Osteocyte (in vitro differentiated cells): ENCODE measurements around the gene LYPD8. TPM values are rescaled to one million over a fixed set of nuclear protein-coding genes. Genes with fewer than 3 reads are reported as not detected.

Experiments used
- DNase-seq: peaks from one replicate; pipeline ENCODE4 v3.0.0; 2021; ENCODE audit warnings: mixed read lengths; ENCODE audit not compliant: unreplicated experiment; ENCODE audit errors: extremely low spot score
- H3K27ac Mint-ChIP-seq: one replicate; pipeline ENCODE4 v1.8.0; 2021; ENCODE audit warnings: mild to moderate bottlenecking, mixed read lengths; ENCODE audit not compliant: unreplicated experiment
- H3K27me3 Mint-ChIP-seq: one replicate; pipeline ENCODE4 v1.8.0; 2021; ENCODE audit warnings: mixed read lengths; ENCODE audit not compliant: unreplicated experiment
- H3K36me3 Mint-ChIP-seq: one replicate; pipeline ENCODE4 v1.8.0; 2021; ENCODE audit warnings: mixed read lengths; ENCODE audit not compliant: unreplicated experiment
- H3K4me1 Mint-ChIP-seq: one replicate; pipeline ENCODE4 v1.8.0; 2021; ENCODE audit warnings: mixed read lengths; ENCODE audit not compliant: unreplicated experiment
- H3K4me3 Mint-ChIP-seq: one replicate; pipeline ENCODE4 v1.8.0; 2021; ENCODE audit warnings: mild to moderate bottlenecking, moderate library complexity, mixed read lengths; ENCODE audit not compliant: unreplicated experiment
- H3K9me3 Mint-ChIP-seq: one replicate; pipeline ENCODE4 v1.8.0; 2021; ENCODE audit warnings: mixed read lengths; ENCODE audit not compliant: unreplicated experiment
- total RNA-seq: library from RNA; stranded (reverse); gene quantifications from 2 replicates; pipeline ENCODE4 v1.2.1, GENCODE V29; 2021
- TF ChIP-seq, protein P1 (sequence below): fragments of 200-600 bp; sonication (generic); IDR thresholded peaks from 2 replicates; pipeline ENCODE4 v1.5.0; 2021; ENCODE audit warnings: antibody characterized with exemption, mild to moderate bottlenecking, moderate library complexity

LYPD8 gene
- total RNA-seq, 1 donor from 2014 or later: not detected

DNA sequence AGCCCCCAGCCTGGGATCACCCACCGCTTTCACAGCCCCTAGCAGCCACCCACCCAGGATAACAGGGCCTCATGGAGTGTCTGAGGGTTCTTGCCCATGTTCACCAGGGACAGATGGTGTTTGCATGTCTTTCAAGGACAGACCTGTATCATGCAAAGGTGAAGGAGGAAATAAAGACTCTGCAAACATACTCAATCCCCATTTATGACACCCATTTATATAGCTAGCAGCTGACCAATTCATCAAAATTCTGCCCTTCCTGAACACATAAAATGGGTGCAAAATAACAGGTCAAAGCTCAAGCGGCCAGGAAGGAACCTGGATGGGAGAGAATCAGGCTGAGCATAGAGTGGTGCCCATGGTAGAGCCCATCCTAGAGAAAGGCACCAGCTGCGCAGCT, 32.8 kb upstream of the LYPD8 start:
- DNase-seq: peak; percentile 51
- H3K27ac Mint-ChIP-seq: no peak overlapping the region
- H3K4me3 Mint-ChIP-seq: no peak overlapping the region
- no peaks in the 10 kb centered on the region for H3K27me3 Mint-ChIP-seq
- TF ChIP-seq, protein P1, sequence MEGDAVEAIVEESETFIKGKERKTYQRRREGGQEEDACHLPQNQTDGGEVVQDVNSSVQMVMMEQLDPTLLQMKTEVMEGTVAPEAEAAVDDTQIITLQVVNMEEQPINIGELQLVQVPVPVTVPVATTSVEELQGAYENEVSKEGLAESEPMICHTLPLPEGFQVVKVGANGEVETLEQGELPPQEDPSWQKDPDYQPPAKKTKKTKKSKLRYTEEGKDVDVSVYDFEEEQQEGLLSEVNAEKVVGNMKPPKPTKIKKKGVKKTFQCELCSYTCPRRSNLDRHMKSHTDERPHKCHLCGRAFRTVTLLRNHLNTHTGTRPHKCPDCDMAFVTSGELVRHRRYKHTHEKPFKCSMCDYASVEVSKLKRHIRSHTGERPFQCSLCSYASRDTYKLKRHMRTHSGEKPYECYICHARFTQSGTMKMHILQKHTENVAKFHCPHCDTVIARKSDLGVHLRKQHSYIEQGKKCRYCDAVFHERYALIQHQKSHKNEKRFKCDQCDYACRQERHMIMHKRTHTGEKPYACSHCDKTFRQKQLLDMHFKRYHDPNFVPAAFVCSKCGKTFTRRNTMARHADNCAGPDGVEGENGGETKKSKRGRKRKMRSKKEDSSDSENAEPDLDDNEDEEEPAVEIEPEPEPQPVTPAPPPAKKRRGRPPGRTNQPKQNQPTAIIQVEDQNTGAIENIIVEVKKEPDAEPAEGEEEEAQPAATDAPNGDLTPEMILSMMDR: no peak
- peaks cover 3% of the 10 kb centered on the region for H3K9me3 Mint-ChIP-seq
- no peaks in the 10 kb centered on the region for H3K4me1 Mint-ChIP-seq
- H3K36me3 Mint-ChIP-seq: no peaks in the 10 kb centered on the region

DNA sequence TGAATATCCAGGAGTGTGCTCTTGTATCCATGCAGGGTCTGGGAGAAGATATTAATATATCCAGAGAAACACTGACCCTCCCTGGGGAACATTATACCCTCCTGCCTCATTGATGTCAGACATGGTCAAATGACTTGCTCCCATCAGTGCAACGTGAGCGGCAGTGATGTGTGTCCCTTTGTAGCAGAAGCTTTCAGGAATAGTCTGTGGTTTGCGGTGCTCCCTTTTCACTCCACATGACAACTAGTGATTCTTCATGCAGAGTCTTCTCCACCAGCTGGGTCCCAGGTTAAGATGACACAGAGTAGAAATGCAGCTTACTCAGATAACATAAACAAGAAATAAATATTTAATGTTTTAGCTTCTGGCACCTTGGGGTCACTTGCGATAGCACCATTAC, 31.9 kb upstream of the LYPD8 start:
- Mint-ChIP-seq H3K4me1 (no peaks in the 10 kb centered on the region), H3K36me3 (no peaks in the 10 kb centered on the region), H3K27ac (no peak overlapping the region), H3K9me3 (peaks cover 3% of the 10 kb centered on the region), H3K27me3 (no peaks in the 10 kb centered on the region), H3K4me3 (no peak overlapping the region)
- TF ChIP-seq, protein P1: no peak
- DNase-seq: no peak

DNA sequence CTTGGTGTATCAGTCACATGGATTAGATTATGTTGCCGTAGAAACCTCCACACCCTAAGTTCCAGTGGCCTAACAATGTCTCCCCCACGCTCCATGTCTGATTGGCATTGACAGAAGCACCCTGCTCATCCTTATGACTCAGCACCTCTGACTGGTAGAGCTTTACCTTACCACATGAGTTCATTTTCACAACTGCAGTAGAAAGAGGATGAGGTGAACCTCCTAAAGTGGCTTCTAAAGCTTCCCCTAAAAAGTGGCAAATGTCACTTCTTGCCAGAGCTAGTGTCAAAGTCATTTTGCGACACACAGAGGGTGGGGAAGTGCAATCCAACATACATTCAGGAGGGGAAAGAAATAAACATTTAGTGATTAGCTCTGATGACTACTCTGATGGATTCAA, 30.6 kb upstream of the LYPD8 start:
- DNase-seq: no peak
- TF ChIP-seq, protein P1: no peak
- Mint-ChIP-seq H3K36me3 (no peaks in the 10 kb centered on the region), H3K27me3 (no peaks in the 10 kb centered on the region), H3K27ac (no peak overlapping the region), H3K4me1 (no peaks in the 10 kb centered on the region), H3K9me3 (peaks cover 10% of the 10 kb centered on the region), H3K4me3 (no peak overlapping the region)

DNA sequence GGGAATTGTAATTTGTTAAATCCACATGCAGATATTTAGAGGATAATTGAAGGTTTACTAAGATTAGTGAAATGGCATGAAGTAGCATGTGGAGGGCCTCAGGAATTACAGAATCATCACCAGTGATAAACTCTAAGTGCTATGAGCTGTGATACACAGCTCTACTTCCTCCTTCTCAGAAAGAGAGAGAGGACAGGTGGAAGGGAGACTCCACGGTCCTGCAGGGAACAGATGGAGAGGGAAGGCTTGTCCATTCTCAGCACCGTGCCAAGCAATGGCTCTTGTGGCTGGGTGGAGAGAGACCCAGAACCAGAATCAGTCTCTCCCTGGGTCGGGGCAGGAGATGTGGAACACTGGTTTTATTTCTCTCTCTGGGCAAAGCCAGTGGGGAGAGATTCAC, 27.8 kb upstream of the LYPD8 start:
- Mint-ChIP-seq H3K4me1 (no peaks in the 10 kb centered on the region), H3K27me3 (no peaks in the 10 kb centered on the region), H3K36me3 (no peaks in the 10 kb centered on the region), H3K9me3 (peaks cover 11% of the 10 kb centered on the region), H3K4me3 (no peak overlapping the region), H3K27ac (no peak overlapping the region)
- TF ChIP-seq, protein P1: no peak
- DNase-seq: no peak

DNA sequence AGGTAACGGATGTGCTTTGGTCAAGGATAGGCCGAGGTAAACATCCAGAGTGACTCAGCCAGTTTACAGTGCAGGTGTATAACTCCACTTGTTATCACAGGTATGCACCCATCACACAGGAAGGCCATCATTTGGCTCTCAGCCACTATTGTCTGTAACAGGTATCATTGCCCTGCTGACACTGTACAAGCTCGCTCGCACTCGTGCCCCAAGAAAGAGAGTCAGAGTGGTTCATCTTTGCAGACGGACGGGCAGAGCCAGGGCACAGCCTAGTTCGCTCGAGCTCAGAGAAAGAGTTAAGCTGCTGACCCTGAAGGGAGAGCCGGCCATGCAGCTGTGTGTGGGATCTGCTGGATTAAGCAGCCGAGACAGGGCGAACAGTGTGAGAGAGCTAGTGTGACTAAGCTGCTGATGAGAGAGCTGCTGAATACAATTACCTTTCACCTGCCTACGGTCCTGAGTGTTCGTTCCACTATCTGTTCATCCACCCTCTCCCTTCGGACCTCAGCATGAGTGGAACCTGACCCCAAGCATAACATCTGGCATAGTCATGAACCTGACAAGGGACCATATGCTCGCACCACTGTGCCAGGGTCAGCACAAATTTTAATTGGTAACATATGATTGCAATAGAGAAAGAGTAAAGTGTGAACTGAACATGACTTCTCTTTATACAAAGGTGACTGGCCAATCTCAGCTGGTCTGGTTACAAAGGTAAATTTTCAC, 27.0 kb upstream of the LYPD8 start:
- H3K4me1 Mint-ChIP-seq: no peaks in the 10 kb centered on the region
- no peak for DNase-seq
- no peak overlapping the region for H3K4me3 Mint-ChIP-seq
- H3K27me3 Mint-ChIP-seq: no peaks in the 10 kb centered on the region
- H3K36me3 Mint-ChIP-seq: no peaks in the 10 kb centered on the region
- H3K9me3 Mint-ChIP-seq: peaks cover 13% of the 10 kb centered on the region
- TF ChIP-seq, protein P1: no peak
- no peak overlapping the region for H3K27ac Mint-ChIP-seq
